ENCODE measurements around the gene ASB6.
A peak's percentile ranks its signal among the peaks of the same experiment; 100 is the strongest.

The ASB6 gene

DNA sequence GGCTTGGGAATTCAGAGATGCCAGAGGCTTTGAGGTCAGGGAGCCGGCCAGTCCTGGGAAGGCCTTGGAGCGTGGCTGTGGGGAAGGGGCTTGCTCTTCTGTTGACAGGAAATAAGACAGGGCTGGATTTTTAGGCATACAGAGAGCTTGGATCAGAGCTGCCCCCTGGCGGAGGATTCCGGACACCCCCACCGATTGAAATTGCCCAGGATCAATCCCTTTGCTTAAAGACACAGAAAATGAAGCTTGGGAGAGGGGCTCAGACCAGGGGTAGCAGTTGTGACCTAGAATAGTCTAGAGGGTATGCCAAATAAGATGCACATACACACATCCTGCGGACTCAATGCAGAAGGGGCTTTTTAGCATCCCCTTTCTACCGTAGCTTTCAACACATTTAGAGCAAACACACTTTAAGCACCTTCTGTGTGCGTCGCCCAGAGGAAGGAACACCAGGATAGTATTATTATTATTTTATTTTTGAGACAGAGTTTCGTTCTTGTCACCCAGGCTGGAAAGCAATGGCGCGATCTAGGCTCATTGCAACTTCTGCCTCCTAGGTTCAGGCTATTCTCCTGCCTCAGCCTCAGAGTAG is 17.7 kb downstream of the ASB6 start:
- DNase-seq: peak; percentile 40 to 42

DNA sequence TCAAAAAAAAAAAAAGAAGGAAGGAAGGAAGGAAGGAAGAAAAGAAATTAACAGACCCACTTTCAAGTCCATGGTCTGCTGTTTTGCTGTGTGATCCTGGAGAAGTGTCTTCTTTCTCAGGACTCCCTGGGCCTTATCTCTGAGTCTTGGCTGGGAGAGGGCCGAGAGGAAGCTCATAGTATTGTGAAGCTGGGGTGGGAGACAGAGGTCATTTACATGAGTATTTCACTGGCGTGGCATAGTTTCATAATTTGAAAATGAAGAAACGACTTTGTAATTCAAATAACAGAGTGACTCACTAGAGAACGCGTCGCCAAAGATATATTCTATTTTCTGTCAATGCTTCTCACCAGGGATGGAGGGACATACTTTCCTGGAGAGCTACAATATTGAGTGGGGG is 18.6 kb downstream of the ASB6 start:
- DNase-seq: no peak

GRCh38 chr9:129620669-129621295 is 21.2 kb downstream of the ASB6 start, which contains the start of gene C9orf50:
Gene C9orf50 (minus strand): TSS chr9:129621101. CDS start chr9:129620574, 527 bp downstream.
- no peak for DNase-seq

DNA sequence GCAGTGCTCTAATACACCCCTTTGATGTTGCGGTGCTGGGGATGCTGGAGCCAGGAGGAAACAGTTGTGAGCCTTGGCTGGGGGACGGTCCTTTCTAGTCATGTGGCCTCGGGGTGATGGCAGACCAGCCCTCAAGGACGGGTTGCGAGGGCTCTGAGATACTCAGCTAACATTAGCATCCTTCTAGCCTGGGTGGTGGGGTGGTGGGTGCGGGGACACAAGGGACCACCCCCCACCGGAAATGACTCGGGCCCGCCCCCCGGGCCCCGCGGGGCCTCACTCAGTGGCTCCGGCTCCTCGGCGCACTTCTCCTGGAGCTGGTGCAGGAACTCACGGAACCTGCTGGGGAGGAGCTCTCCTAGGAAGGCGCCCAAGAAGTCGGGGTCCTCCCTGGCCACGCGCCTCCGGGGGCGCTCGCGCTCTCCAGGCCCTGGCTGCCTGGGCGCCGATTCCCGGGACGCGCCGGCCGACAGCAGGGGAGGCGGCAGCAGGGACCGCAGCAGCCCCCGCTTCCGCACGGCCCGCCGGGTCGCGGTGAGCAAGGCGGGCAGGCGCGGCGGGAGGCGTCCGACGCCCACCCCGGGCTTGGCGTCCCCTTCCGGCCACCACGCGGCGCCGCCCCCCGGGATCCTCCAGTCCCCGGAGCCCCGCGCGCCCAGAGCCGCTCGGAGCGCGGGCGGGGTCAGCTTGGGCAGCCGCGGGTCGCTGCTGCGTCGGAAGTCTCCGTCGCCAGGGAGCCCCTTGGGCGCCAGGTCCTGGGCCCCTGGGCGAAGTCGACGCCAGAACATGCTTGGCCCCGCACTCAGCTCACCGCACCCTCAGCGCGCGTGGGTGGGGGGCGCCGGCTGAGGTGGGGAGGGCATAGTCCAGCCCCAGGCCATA is 21.9 kb downstream of the ASB6 start:
- DNase-seq: no peak

DNA sequence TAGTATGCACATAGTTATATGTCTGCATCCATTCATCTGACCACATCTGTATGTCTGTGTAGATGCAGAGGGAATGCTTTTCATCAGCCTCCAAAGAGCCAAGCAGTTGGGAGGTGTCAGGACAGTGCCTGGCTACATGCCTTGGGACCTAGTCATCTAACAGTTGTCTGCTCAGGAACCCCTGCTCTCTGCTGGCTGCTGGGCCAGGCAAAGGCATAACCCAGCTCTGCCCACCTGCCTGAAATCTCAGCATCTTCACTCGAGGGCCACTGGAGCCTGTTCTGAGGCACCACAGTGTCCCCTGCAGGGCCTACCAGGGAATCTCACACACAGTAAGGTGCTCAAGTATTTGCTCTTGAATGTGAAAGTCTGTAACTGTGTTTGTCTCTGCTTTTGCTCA is 24.8 kb downstream of the ASB6 start:
- no peak for DNase-seq

DNA sequence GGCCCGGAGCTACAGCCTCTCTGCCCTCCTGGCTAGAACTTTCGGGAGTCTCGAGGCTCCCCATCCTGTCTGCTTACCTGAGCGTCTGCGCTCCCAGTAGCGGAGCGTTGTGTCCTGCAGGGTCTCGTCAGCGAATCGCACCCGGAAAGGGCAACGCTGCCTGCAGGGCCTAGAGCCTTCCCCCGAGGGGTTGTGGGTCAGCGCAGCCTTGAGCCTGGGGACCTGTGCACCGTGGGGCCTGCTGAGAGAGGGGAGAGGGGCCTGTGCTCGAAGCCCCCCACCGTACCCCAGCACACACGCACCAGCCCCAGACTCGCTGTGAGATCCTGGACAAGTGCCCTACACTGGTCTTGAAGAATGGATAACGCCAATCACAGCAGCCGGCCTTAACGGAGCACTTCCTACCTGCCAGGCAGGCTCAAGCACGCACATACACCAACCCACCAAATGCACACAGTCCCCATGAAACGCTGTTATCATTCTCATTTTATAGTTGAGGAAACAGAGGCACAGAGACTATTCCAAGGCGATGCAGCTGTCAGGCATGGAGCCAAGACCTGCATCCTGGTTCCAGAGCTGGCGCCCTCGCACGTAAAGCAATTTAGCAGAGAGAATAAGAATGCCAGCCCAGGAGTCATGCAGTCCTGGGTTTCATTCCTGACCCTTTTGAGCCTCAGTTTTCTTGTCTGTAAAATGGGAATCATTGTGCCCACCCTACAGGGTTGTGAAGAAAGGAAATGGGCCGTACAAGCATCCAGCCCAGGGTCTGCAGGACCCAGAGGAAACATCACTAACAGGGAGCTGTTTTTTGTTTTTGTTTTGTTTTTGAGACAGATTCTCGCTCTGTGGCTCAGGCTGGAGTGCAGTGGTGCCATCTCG is 26.3 kb downstream of the ASB6 start:
- DNase-seq: no peak

GRCh38 chr9:129614932-129615331 is 27.0 kb downstream of the ASB6 start:
- no peak for DNase-seq

DNA sequence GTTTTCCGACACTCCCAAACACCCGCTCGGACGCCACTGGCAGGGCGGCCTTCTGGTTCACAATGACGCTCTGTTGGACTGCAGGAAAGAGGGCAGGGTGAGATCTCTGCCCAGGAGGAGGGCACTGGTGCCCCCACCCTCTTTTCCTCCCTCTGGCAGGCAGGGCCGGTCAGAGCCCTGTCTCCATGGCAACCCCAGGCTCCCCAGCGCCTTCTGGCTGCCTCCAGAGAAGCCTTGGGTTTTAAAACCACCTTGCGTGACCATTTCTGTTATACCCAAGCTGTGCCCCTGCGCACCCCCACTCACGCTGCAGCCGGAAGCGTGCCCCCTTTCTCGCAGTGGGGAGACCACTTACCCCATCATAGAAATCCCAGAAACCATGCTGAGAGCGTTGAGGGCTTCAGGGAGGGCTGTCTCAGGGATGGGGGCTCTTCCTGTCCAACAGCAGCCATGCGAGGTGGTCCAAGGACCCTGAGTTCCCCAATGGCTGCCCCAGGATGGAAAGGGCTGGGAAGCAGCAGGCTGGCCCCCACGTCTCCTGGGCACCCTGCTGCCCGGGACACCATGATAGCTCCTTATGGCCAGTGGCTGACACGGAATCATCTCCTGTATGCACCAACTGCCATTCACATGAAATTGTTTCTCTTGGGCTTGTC is 28.3 kb downstream of the ASB6 start:
- DNase-seq: no peak

DNA sequence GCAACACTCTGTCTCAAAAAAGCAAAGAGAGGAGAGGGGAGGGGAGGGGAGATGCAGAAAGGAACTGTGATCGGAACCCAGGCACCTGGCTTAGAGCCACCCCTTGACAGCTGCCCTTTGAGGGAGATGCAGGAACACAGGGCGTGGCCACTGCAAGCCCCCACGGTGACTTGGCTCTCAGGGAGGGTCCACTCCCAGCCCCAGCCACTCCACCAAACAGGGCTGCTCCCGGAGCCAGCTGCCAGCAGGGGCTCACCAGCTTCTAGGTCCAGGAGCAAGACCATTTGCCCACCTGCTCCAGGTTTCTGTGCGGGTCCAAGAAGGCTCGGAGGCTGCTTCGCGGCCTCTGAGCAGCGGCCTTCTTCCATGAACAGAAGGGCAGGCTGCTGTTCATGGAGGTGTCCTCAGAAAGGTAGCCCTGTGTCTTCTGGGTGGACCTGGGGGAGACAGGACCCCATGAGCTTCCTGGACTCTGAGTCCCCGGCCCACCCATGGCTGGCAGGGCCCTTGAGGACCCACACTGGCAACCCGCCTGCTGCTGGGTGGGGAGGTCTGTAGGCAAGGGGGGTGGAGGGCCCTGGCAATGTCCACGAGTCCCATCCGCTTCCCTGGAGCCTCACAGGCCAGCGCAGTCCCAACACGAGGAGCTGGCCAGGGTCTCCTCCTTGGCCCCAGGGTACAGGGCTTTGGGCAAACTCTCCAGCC is 29.0 kb downstream of the ASB6 start:
- no peak for DNase-seq

- DNase-seq: no peak
Measured at GRCh38 chr9:129612123-129612522, 29.8 kb downstream of the ASB6 start.

DNA sequence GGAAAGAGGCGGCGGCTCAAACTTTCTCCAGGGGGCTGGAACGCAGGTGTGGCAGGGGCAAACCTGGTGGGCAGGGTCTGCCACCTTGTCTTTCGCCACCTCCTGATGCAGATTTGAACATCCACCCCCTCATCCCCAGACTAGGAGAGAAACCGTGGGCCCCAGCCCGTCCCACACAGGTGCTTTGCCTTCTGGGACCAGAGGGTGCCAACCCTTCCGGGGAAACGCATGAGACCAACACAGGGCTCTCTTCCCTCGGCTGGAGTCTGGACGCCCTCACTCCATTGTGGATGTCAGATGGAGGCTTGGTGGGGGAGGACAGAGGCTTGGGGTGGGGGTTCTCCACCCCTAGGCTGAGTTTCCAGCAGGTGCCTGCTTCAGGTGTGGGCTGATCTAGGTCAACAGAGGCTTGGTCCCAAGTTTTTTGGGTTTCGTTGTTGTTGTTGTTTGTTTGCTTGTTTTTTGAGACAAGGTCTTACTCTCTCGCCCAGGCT is 30.6 kb downstream of the ASB6 start:
- DNase-seq: no peak

GRCh38 chr9:129610473-129611306 is 31.3 kb downstream of the ASB6 start:
- DNase-seq: peak; percentile 34 to 54

DNA sequence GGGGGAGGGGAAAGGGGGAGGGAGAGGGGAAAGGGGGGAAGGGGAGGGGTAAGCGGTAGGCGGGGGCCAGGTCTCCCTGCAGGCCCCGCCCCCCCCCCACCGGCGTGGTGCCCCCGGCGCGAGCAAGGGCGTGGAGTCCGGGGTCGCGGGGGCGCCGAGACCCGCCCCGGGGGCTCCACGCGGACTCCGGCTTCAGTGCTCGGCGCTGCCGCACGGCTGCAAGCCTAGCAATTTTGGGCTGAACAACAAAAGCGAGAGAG is 31.8 kb downstream of the ASB6 start:
- no peak for DNase-seq

DNA sequence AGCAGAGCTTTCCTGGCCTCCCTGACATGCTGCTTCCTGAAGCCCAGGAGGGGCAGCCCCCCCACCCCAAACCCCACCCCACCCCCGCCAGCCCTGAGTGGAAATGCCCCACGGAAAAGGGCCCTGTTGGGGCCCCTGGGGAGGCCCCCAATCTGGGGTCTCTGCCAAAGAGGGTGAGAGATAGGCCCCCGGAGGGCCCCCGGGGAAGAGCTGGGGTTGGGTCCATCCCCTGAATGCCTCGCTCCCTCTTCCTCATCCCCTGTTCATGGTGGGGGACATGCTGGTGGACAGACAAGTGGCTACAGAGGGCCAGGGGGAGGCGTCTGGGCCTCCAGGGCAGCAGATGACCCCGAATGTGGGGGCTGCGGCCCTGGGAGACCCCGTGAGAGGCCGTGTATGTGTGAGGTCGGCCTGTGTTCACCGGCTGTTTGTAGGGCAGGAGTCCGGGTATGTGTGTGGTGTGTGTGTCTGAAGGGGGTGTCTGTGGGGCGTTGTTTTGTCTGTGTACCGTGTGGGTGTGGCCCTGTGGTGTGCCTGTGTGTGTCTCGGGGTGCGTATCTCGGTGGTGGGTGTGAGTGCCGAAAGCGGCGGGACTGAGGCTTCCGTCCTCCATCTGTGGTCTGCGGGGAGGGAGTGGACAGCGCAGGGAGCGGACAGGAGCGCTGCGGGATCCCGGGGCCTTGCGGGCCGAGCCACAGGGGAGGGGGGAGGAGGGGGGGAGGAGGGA is 32.3 kb downstream of the ASB6 start:
- DNase-seq: peak; percentile 30 to 37

- DNase-seq: no peak
Measured at GRCh38 chr9:129608561-129609481, 33.1 kb downstream of the ASB6 start.

DNA sequence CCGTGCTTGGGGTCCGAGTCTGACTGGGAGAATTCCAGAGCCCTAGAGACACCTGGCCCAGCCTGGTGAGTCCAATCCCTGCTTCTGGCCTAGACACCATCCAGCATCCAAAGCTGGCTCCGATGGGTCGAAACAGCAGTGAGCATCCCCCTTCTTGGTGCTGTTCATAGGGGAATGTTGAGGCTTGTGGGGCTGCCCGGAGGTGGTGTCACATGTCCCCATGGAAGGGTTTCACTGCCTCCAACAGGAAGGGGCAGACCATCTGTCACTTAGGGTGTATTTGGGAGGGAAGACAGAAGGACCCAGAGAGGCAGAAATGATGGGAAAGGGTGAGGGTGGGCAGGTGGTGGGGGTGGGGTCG is 34.9 kb downstream of the ASB6 start:
- no peak for DNase-seq

GRCh38 chr9:129606161-129607026 is 35.6 kb downstream of the ASB6 start:
- DNase-seq: no peak

GRCh38 chr9:129604766-129605163 is 37.2 kb downstream of the ASB6 start:
- no peak for DNase-seq

Data from bone marrow (tissue), 2 donors.